Measurements from ENCODE around the gene USP51.

GRCh38 chrX:55489314-55490009, at the start of gene USP51:
- TF ChIP-seq CTCF (IDR thresholded peaks at IDR 0.05; ENCODE audit: low read length) (peak; percentile 17; the same call in 1 of the 2 replicates), EZH2 (IDR thresholded peaks at IDR 0.05; ENCODE audit: borderline replicate concordance, low read length) (no peak)

Data from OCI-LY1 (cell line).